Smooth muscle cell (in vitro differentiated cells): ENCODE data around the gene MGMT. TPM values are rescaled to one million over a fixed set of nuclear protein-coding genes. Genes with fewer than 3 reads are reported as not detected.

ENCODE experiments used
- DNase-seq: peaks from one replicate; lab custom pipeline; 2025; ENCODE audit not compliant: unreplicated experiment; lab: John Stamatoyannopoulos, UW
- H2AFZ ChIP-seq: fragments of 200-600 bp; sonication (generic); 2 replicates; pipeline ENCODE4 v1.6.0; 2016; ENCODE audit warnings: antibody characterized with exemption, low read depth, mild to moderate bottlenecking
- H3F3A ChIP-seq: fragments of 200-600 bp; sonication (generic); 2 replicates; pipeline ENCODE4 v1.6.0; 2017; ENCODE audit warnings: antibody characterized with exemption, low read depth
- H3K27ac ChIP-seq: fragments of 200-600 bp; sonication (generic); 2 replicates; pipeline ENCODE4 v1.5.1; 2016; ENCODE audit warnings: low read depth, mild to moderate bottlenecking
- H3K27me3 ChIP-seq: fragments of 200-600 bp; sonication (generic); 2 replicates; pipeline ENCODE4 v1.6.1; 2016; ENCODE audit warnings: low read depth, mild to moderate bottlenecking
- H3K36me3 ChIP-seq: fragments of 200-600 bp; sonication (generic); 2 replicates; pipeline ENCODE4 v1.5.1; 2016; ENCODE audit warnings: low read depth
- H3K4me1 ChIP-seq: fragments of 200-600 bp; sonication (generic); 2 replicates; pipeline ENCODE4 v1.5.1; 2016; ENCODE audit warnings: low read depth
- H3K4me2 ChIP-seq: fragments of 200-600 bp; sonication (generic); 2 replicates; pipeline ENCODE4 v1.6.0; 2016; ENCODE audit warnings: mild to moderate bottlenecking
- H3K4me3 ChIP-seq: fragments of 200-600 bp; sonication (generic); 2 replicates; pipeline ENCODE4 v1.5.1; 2016; ENCODE audit warnings: mild to moderate bottlenecking
- H3K79me2 ChIP-seq: fragments of 200-600 bp; sonication (generic); 2 replicates; pipeline ENCODE4 v1.6.0; 2016; ENCODE audit warnings: low read depth, mild to moderate bottlenecking
- H3K9ac ChIP-seq: fragments of 200-600 bp; sonication (generic); 2 replicates; pipeline ENCODE4 v1.6.0; 2016; ENCODE audit warnings: low read depth
- H3K9me3 ChIP-seq: fragments of 200-600 bp; sonication (generic); replicated peaks from 2 replicates; pipeline ENCODE4 v1.5.1; 2016; ENCODE audit warnings: low read depth
- H4K20me1 ChIP-seq: fragments of 200-600 bp; sonication (generic); 2 replicates; pipeline ENCODE4 v1.6.0; 2016; ENCODE audit warnings: low read depth
- CTCF ChIP-seq: fragments of 200-600 bp; sonication (generic); IDR thresholded peaks from 2 replicates; pipeline ENCODE4 v1.5.1; 2017; ENCODE audit warnings: borderline replicate concordance, mild to moderate bottlenecking, antibody characterized with exemption; ENCODE audit not compliant: insufficient read depth, poor library complexity, severe bottlenecking
- WGBS: methylation state at CpG from one replicate; pipeline ENCODE4 v1.1.7; 2016; ENCODE audit warnings: low lambda C conversion rate; 5-methylcytosine and 5-hydroxymethylcytosine counted together
- polyA plus RNA-seq: library from polyadenylated mRNA; unstranded; fragments of >200 nt; fragmentation: Nextera tagmentation; extraction: Ambion mirVana; gene quantifications from 2 replicates; pipeline ENCODE4 v1.2.1, GENCODE V29; 2016
- total RNA-seq: library from RNA; depleted of rRNA; stranded (reverse); fragments of >200 nt; gene quantifications from 2 replicates; pipeline ENCODE4 v1.2.3, GENCODE V29; 2014

Gene MGMT
- total and polyA plus RNA-seq, 2 experiments from 2014 or later: 21.0 to 33.0 TPM

GRCh38 chr10:129770286-129770685 is 303.2 kb downstream of the MGMT start:
- H3K4me1 ChIP-seq: no peaks in the 10 kb centered on the region
- H3K9ac ChIP-seq: no peak overlapping the region
- H4K20me1 ChIP-seq: no peaks in the 10 kb centered on the region
- H3K27me3 ChIP-seq: no peaks in the 10 kb centered on the region
- no peak for DNase-seq
- TF ChIP-seq CTCF: no peak
- WGBS: 94% methylated on average over 14 of the region's 14 CpGs
- H3F3A ChIP-seq: no peaks in the 10 kb centered on the region
- H3K4me2 ChIP-seq: no peak overlapping the region
- H3K9me3 ChIP-seq: no peaks in the 10 kb centered on the region
- no peak overlapping the region for H3K27ac ChIP-seq
- no peaks in the 10 kb centered on the region for H3K79me2 ChIP-seq
- no peak overlapping the region for H3K4me3 ChIP-seq
- H2AFZ ChIP-seq: no peak overlapping the region
- no peaks in the 10 kb centered on the region for H3K36me3 ChIP-seq

GRCh38 chr10:129771024-129771423 is 304.0 kb downstream of the MGMT start:
- Histone ChIP-seq H3K27me3 (no peaks in the 10 kb centered on the region), H3K79me2 (no peaks in the 10 kb centered on the region), H4K20me1 (no peaks in the 10 kb centered on the region), H3K4me2 (no peak overlapping the region), H3F3A (no peaks in the 10 kb centered on the region), H3K9ac (no peak overlapping the region), H3K9me3 (no peaks in the 10 kb centered on the region), H2AFZ (no peak overlapping the region), H3K4me3 (no peak overlapping the region), H3K4me1 (no peaks in the 10 kb centered on the region), H3K27ac (no peak overlapping the region), H3K36me3 (no peaks in the 10 kb centered on the region)
- no peak for TF ChIP-seq CTCF
- WGBS: 84% methylated on average over 13 of the region's 13 CpGs
- DNase-seq: no peak

- 97% methylated on average over 15 of the region's 15 CpGs for WGBS
- no peak for DNase-seq
- Histone ChIP-seq H3F3A (no peaks in the 10 kb centered on the region), H3K27me3 (no peaks in the 10 kb centered on the region), H3K4me3 (no peak overlapping the region), H3K27ac (no peak overlapping the region), H2AFZ (no peak overlapping the region), H3K9me3 (no peaks in the 10 kb centered on the region), H3K79me2 (no peaks in the 10 kb centered on the region), H3K4me2 (no peak overlapping the region), H4K20me1 (no peaks in the 10 kb centered on the region), H3K9ac (no peak overlapping the region), H3K4me1 (no peaks in the 10 kb centered on the region), H3K36me3 (no peaks in the 10 kb centered on the region)
- TF ChIP-seq CTCF: no peak
Observed at GRCh38 chr10:129771576-129771975, 304.5 kb downstream of the MGMT start.

- no peaks in the 10 kb centered on the region for H4K20me1 ChIP-seq
- H3K9me3 ChIP-seq: no peaks in the 10 kb centered on the region
- TF ChIP-seq CTCF: no peak
- H3K79me2 ChIP-seq: no peaks in the 10 kb centered on the region
- no peak overlapping the region for H2AFZ ChIP-seq
- H3K4me1 ChIP-seq: no peaks in the 10 kb centered on the region
- H3K36me3 ChIP-seq: no peaks in the 10 kb centered on the region
- H3K9ac ChIP-seq: no peak overlapping the region
- H3K27ac ChIP-seq: no peak overlapping the region
- 96% methylated on average over 13 of the region's 13 CpGs for WGBS
- no peak overlapping the region for H3K4me2 ChIP-seq
- no peak for DNase-seq
- H3F3A ChIP-seq: no peaks in the 10 kb centered on the region
- H3K27me3 ChIP-seq: no peaks in the 10 kb centered on the region
- no peak overlapping the region for H3K4me3 ChIP-seq
Observed at GRCh38 chr10:129771991-129772431, 305.0 kb downstream of the MGMT start.
